ENCODE data around the gene LCN10.
"Not testable (repeated sequence)": the region's sequence is repeated elsewhere in the genome, so short reads cannot be mapped to it uniquely, and the experiment has no call there.

The LCN10 gene

GRCh38 chr9:136759436-136760325 is 16.9 kb upstream of the LCN10 start:
- no peak overlapping the region for H3K4me3 ChIP-seq (ENCODE audit: low read depth, low read length)
- H3K9ac ChIP-seq (ENCODE audit: low read depth, low read length), result no peak overlapping the region
- H3K27ac ChIP-seq (ENCODE audit: low read depth, low read length), result no peak overlapping the region
- no peaks in the 10 kb centered on the region for H3K27me3 ChIP-seq (ENCODE audit: control insufficient read depth, insufficient read depth, low read length)
- no peaks in the 10 kb centered on the region; the same call in 1 of the 2 replicates for H3K4me1 ChIP-seq (ENCODE audit: control insufficient read depth, insufficient read depth, low read length)
- no peaks in the 10 kb centered on the region for H3K36me3 ChIP-seq (ENCODE audit: control insufficient read depth, insufficient read depth, low read length)
- no peaks in the 10 kb centered on the region for H3K9me3 ChIP-seq (ENCODE audit: control insufficient read depth, insufficient read depth, low read length)

GRCh38 chr9:136759001-136759400 is 16.3 kb upstream of the LCN10 start:
- Histone ChIP-seq H3K27me3 (ENCODE audit: control insufficient read depth, insufficient read depth, low read length) (no peaks in the 10 kb centered on the region), H3K4me3 (ENCODE audit: low read depth, low read length) (no peak overlapping the region), H3K9me3 (ENCODE audit: control insufficient read depth, insufficient read depth, low read length) (no peaks in the 10 kb centered on the region), H3K9ac (ENCODE audit: low read depth, low read length) (no peak overlapping the region), H3K36me3 (ENCODE audit: control insufficient read depth, insufficient read depth, low read length) (no peaks in the 10 kb centered on the region), H3K27ac (ENCODE audit: low read depth, low read length) (no peak overlapping the region), H3K4me1 (ENCODE audit: control insufficient read depth, insufficient read depth, low read length) (no peaks in the 10 kb centered on the region; the same call in 1 of the 2 replicates)

GRCh38 chr9:136757751-136758140 is 15.0 kb upstream of the LCN10 start:
- no peak overlapping the region for H3K27ac ChIP-seq (ENCODE audit: low read depth, low read length)
- no peak overlapping the region for H3K9ac ChIP-seq (ENCODE audit: low read depth, low read length)
- no peaks in the 10 kb centered on the region for H3K36me3 ChIP-seq (ENCODE audit: control insufficient read depth, insufficient read depth, low read length)
- H3K9me3 ChIP-seq (ENCODE audit: control insufficient read depth, insufficient read depth, low read length), result no peaks in the 10 kb centered on the region
- no peaks in the 10 kb centered on the region for H3K27me3 ChIP-seq (ENCODE audit: control insufficient read depth, insufficient read depth, low read length)
- H3K4me1 ChIP-seq (ENCODE audit: control insufficient read depth, insufficient read depth, low read length), result no peaks in the 10 kb centered on the region
- no peak overlapping the region for H3K4me3 ChIP-seq (ENCODE audit: low read depth, low read length)

GRCh38 chr9:136757328-136757727 is 14.6 kb upstream of the LCN10 start:
- no peaks in the 10 kb centered on the region for H3K4me1 ChIP-seq (ENCODE audit: control insufficient read depth, insufficient read depth, low read length)
- H3K36me3 ChIP-seq (ENCODE audit: control insufficient read depth, insufficient read depth, low read length), result no peaks in the 10 kb centered on the region
- no peaks in the 10 kb centered on the region for H3K27me3 ChIP-seq (ENCODE audit: control insufficient read depth, insufficient read depth, low read length)
- H3K27ac ChIP-seq (ENCODE audit: low read depth, low read length), result no peak overlapping the region
- no peak overlapping the region for H3K4me3 ChIP-seq (ENCODE audit: low read depth, low read length)
- H3K9ac ChIP-seq (ENCODE audit: low read depth, low read length), result no peak overlapping the region
- no peaks in the 10 kb centered on the region for H3K9me3 ChIP-seq (ENCODE audit: control insufficient read depth, insufficient read depth, low read length)

- no peak overlapping the region for H3K27ac ChIP-seq (ENCODE audit: low read depth, low read length)
- H3K4me3 ChIP-seq (ENCODE audit: low read depth, low read length), result no peak overlapping the region
- H3K27me3 ChIP-seq (ENCODE audit: control insufficient read depth, insufficient read depth, low read length), result no peaks in the 10 kb centered on the region
- no peaks in the 10 kb centered on the region for H3K9me3 ChIP-seq (ENCODE audit: control insufficient read depth, insufficient read depth, low read length)
- H3K36me3 ChIP-seq (ENCODE audit: control insufficient read depth, insufficient read depth, low read length), result no peaks in the 10 kb centered on the region
- no peaks in the 10 kb centered on the region for H3K4me1 ChIP-seq (ENCODE audit: control insufficient read depth, insufficient read depth, low read length)
- H3K9ac ChIP-seq (ENCODE audit: low read depth, low read length), result no peak overlapping the region
These were observed 14.1 kb upstream of the LCN10 start for GRCh38 chr9:136756836-136757235.

GRCh38 chr9:136756134-136756438 is 13.3 kb upstream of the LCN10 start:
- Histone ChIP-seq H3K27me3 (ENCODE audit: control insufficient read depth, insufficient read depth, low read length) (no peaks in the 10 kb centered on the region), H3K4me1 (ENCODE audit: control insufficient read depth, insufficient read depth, low read length) (no peaks in the 10 kb centered on the region), H3K36me3 (ENCODE audit: control insufficient read depth, insufficient read depth, low read length) (no peaks in the 10 kb centered on the region), H3K4me3 (ENCODE audit: low read depth, low read length) (no peak overlapping the region), H3K9me3 (ENCODE audit: control insufficient read depth, insufficient read depth, low read length) (no peaks in the 10 kb centered on the region; the same call in 1 of the 2 replicates), H3K9ac (ENCODE audit: low read depth, low read length) (no peak overlapping the region), H3K27ac (ENCODE audit: low read depth, low read length) (no peak overlapping the region)

- H3K9me3 ChIP-seq (ENCODE audit: control insufficient read depth, insufficient read depth, low read length); H3K4me1 ChIP-seq (ENCODE audit: control insufficient read depth, insufficient read depth, low read length); H3K27ac ChIP-seq (ENCODE audit: low read depth, low read length); H3K9ac ChIP-seq (ENCODE audit: low read depth, low read length); H3K4me3 ChIP-seq (ENCODE audit: low read depth, low read length); H3K27me3 ChIP-seq (ENCODE audit: control insufficient read depth, insufficient read depth, low read length); H3K36me3 ChIP-seq (ENCODE audit: control insufficient read depth, insufficient read depth, low read length): not testable (repeated sequence)
These were observed 12.8 kb upstream of the LCN10 start for GRCh38 chr9:136755302-136756133.

GRCh38 chr9:136754626-136755301 is 12.0 kb upstream of the LCN10 start:
- no peak overlapping the region for H3K4me3 ChIP-seq (ENCODE audit: low read depth, low read length)
- H3K4me1 ChIP-seq (ENCODE audit: control insufficient read depth, insufficient read depth, low read length), result no peaks in the 10 kb centered on the region
- no peaks in the 10 kb centered on the region; the same call in 1 of the 2 replicates for H3K9me3 ChIP-seq (ENCODE audit: control insufficient read depth, insufficient read depth, low read length)
- no peak overlapping the region for H3K27ac ChIP-seq (ENCODE audit: low read depth, low read length)
- H3K27me3 ChIP-seq (ENCODE audit: control insufficient read depth, insufficient read depth, low read length), result no peaks in the 10 kb centered on the region
- H3K9ac ChIP-seq (ENCODE audit: low read depth, low read length), result no peak overlapping the region
- H3K36me3 ChIP-seq (ENCODE audit: control insufficient read depth, insufficient read depth, low read length), result no peaks in the 10 kb centered on the region

GRCh38 chr9:136754059-136754572 is 11.4 kb upstream of the LCN10 start:
- H3K27ac ChIP-seq (ENCODE audit: low read depth, low read length), result no peak overlapping the region
- no peak overlapping the region for H3K9ac ChIP-seq (ENCODE audit: low read depth, low read length)
- H3K4me3 ChIP-seq (ENCODE audit: low read depth, low read length), result no peak overlapping the region
- H3K4me1 ChIP-seq (ENCODE audit: control insufficient read depth, insufficient read depth, low read length), result no peaks in the 10 kb centered on the region
- no peaks in the 10 kb centered on the region for H3K27me3 ChIP-seq (ENCODE audit: control insufficient read depth, insufficient read depth, low read length)
- H3K36me3 ChIP-seq (ENCODE audit: control insufficient read depth, insufficient read depth, low read length), result no peaks in the 10 kb centered on the region
- no peaks in the 10 kb centered on the region; the same call in 1 of the 2 replicates for H3K9me3 ChIP-seq (ENCODE audit: control insufficient read depth, insufficient read depth, low read length)

GRCh38 chr9:136753371-136754058 is 10.8 kb upstream of the LCN10 start:
- H3K4me3 ChIP-seq (ENCODE audit: low read depth, low read length), result no peak overlapping the region
- no peaks in the 10 kb centered on the region for H3K4me1 ChIP-seq (ENCODE audit: control insufficient read depth, insufficient read depth, low read length)
- no peak overlapping the region for H3K27ac ChIP-seq (ENCODE audit: low read depth, low read length)
- H3K9me3 ChIP-seq (ENCODE audit: control insufficient read depth, insufficient read depth, low read length), result no peaks in the 10 kb centered on the region; the same call in 1 of the 2 replicates
- H3K27me3 ChIP-seq (ENCODE audit: control insufficient read depth, insufficient read depth, low read length), result no peaks in the 10 kb centered on the region
- H3K36me3 ChIP-seq (ENCODE audit: control insufficient read depth, insufficient read depth, low read length), result no peaks in the 10 kb centered on the region
- H3K9ac ChIP-seq (ENCODE audit: low read depth, low read length), result no peak overlapping the region

Data from HUES48 (cell line).